Cardiac fibroblast (primary cell): ENCODE results near the gene IRF2BPL.
A peak's percentile ranks its signal among the peaks of the same experiment; 100 is the strongest.

Source experiments
- DNase-seq, 2 donors: peaks; one replicate each; pipeline versions ENCODE4 v3.0.0 to v3.0.0-alpha.2; 2010; ENCODE audit warnings: low read depth in 2 of 2
- H3K4me3 ChIP-seq, 2 donors: replicated peaks in 1 of 2; 1 replicate in 1 of 2; 2 replicates in 1 of 2; pipeline ENCODE4 v1.5.1; 2011; ENCODE audit warnings: low read depth in 2 of 2, low read length in 2 of 2, mild to moderate bottlenecking in 2 of 2, moderate library complexity in 1 of 2
- TF ChIP-seq, protein P1 (sequence below): IDR thresholded peaks from one replicate; pipeline ENCODE4 v1.5.1; 2011; ENCODE audit warnings: low read depth, mild to moderate bottlenecking, low read length, inconsistent platforms

The IRF2BPL gene

DNA sequence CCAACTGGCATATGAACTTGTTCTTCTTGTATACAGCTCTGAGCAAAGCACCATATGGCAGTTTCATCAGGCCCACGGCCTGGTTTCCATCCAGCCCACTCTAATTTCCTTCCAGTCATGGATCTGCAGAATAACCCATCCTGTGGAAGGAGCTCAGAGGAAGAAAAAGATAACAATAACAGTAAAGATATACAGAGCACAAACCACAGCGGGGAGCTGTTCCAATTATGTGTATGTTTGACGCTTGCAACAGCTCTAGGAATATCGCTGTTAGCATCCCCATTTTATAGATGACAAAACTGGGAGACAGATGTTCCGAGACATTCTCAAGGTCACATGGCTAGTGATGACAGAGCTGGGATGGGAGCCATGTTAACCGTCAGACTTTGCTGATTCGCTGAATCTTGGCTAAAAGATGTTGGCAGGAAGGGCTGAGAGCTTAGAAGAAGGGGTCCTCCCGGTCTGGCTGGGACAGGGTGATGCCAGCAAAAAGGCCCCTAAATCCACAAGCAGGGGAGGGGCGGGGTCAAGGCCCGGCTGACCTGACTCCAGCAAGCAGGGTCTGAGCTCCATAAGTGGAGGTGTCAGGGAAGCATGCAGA lies 35.2 kb upstream of the IRF2BPL start:
- peak; percentile 23 to 62 for DNase-seq
- H3K4me3 ChIP-seq, result no peak overlapping the region
- TF ChIP-seq, protein P1, sequence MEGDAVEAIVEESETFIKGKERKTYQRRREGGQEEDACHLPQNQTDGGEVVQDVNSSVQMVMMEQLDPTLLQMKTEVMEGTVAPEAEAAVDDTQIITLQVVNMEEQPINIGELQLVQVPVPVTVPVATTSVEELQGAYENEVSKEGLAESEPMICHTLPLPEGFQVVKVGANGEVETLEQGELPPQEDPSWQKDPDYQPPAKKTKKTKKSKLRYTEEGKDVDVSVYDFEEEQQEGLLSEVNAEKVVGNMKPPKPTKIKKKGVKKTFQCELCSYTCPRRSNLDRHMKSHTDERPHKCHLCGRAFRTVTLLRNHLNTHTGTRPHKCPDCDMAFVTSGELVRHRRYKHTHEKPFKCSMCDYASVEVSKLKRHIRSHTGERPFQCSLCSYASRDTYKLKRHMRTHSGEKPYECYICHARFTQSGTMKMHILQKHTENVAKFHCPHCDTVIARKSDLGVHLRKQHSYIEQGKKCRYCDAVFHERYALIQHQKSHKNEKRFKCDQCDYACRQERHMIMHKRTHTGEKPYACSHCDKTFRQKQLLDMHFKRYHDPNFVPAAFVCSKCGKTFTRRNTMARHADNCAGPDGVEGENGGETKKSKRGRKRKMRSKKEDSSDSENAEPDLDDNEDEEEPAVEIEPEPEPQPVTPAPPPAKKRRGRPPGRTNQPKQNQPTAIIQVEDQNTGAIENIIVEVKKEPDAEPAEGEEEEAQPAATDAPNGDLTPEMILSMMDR, result no peak

DNA sequence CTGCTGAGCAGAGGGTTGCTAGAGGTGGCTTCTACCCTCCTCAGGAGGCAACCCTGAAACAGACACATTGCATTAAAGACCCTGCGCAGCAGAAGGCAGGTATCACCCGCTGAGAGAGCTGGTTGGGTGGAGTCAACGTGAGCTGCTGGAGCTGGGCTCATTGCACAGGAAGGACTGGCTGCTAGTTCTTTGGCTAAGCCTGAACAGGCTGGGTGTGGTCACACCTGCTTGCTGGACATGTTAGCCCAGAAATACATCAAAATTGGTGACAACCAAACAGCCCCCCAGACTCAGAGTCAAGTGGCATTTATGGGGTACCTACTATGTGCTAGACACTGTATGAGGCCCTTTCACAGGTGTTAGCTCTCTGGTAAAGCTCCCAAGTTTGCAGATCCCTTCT lies 33.8 kb upstream of the IRF2BPL start:
- TF ChIP-seq, protein P1, result no peak
- no peak for DNase-seq
- H3K4me3 ChIP-seq, result no peak overlapping the region

DNA sequence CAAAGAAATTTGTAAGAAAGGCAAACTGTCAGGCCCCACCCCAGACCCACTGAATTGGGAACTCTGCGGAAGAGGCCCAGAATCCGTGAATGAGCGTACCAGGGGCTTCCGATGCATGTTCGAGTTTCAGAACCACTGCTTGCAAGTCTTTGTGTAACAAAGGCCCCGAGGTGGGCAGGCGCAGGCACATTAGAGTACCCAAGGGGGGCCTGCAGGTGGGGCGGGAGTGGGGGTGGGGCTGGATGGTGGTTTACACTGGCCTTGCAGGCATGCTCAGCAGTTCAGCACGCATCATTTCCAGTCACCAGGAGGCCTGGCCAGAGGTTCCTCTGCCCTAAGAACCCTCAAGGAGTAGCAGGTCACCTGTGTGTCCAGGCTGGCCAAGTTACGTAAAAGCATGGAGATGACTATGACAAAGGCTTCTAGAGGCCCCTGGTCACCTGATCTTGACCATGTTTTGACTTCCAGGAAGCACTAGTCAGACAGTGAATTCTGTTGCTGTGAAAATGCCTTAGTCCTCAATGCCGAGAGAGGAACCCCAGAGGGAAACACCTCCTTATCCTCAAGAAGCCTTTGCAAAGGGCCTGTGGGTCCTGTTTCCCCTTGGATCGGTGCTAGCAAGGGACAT lies 33.2 kb upstream of the IRF2BPL start:
- DNase-seq, result no peak
- H3K4me3 ChIP-seq, result no peak overlapping the region
- TF ChIP-seq, protein P1, result no peak

DNA sequence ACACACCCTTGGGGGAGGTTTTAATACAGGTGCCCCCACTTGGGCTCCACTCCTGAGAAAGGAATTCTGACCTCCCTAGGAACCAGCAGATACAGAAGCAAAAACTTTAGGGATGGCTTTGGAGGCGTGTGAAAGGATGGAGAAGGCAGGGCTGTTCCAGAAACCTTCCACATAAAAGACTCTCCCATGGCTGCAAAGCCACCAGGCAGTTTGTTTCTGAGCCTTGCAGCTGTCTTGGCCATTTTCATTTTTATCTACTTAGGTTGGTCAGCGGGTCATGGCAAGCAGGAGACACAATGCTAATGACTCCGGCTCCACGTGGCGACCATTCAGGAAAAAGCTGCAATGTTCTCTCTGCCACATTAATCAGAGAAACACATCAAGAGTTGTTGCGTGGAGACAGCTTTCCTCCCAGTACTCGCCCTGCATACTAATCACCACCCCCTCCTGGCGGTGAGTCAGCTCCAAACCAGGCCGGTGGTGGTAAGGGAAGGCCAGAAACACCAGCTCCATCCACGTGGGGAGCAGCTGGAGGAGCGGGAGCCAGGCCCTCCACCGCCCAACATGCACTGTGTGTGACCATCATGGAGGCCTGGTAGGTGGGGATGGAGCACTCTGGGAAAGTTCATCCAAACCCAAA lies 30.9 kb upstream of the IRF2BPL start:
- TF ChIP-seq, protein P1, result peak; percentile 45
- H3K4me3 ChIP-seq, result no peak overlapping the region
- DNase-seq, result peak; percentile 86 to 87

DNA sequence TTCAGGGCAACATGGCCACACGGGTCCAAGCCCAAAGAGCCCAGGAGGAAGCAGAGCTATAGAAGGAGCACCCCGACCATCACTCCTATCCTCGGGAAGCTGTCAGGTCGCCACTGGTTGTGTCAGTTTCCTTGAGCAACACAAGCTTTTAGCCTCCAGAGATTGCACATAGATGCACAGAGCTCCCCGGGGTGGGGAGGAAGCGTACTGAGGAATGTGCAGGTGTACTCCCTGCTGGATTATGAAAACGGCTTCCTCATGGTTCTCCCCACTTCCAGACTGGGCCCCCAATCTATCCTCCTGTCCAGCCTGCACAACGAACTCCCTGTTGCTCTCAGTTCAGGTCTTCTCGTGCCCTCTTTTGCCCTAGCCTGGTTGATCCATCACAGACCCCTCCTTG lies 30.3 kb upstream of the IRF2BPL start:
- DNase-seq, result no peak
- no peak overlapping the region for H3K4me3 ChIP-seq
- TF ChIP-seq, protein P1, result no peak

DNA sequence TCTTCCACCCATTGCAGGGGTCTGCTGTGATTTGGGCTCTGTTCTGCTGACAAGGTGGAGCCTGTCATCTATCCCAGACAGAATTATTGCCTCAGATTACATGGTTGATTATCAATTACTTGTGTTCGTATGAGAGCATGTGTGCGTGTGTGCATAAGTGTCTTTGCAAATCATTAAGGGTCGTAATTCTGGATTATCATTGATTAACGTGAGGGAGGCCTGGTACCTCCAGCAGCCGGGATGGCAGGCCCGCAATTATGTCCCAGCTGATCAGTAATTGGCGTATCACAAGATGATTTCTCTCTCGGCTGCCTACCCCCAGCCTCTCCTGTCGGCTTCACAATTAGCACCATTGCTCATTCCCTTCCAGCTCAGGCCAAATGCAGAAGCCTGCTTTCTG lies 29.6 kb upstream of the IRF2BPL start:
- DNase-seq, result no peak
- no peak overlapping the region for H3K4me3 ChIP-seq

More for the DNA sequence above, 29.6 kb upstream of the IRF2BPL start:
- TF ChIP-seq, protein P1, result no peak
